ENCODE measurements around the gene SLC36A3. TPM values are rescaled to one million over a fixed set of nuclear protein-coding genes. Genes with fewer than 3 reads are reported as not detected.

Gene SLC36A3
- total and polyA plus RNA-seq, 2 of the 8 experiments (the other 6 are each of a cell fraction or from before 2014, with no cell fraction given) = not detected

DNA sequence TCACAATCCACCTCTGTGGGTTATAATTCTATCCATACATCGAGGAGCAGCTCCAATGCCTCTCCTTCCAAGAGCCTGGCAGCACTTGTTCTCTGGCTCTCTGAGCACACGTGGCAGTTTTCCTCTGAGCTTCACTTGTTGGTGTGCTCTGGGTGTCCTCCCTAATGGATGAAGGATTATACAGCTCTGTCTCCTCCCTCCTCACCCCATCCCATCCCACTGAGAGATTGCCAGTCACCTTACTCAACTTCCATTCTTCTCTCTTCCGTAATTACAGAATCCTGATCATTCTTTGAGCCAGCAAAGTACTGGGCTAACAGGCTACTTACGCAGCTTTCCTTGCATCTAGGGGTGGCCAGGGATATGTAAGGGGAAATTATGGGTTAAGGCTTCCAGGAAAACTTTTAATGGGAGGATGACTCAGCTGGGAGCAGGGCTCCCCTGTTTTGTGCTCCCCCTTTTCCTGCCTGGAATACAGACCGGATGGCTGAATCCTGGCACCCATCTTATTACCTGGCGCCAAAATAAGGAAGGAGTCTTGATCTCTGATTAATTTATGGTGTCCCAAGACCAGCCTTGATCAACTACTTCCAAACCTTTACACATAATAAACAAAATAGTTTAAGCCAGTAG lies 73.4 kb downstream of the SLC36A3 start:
- CTCF ChIA-PET (ENCODE audit: partially characterized antibody) = interaction anchor here (1.0 to 4.8 kb wide), 6 partner anchors 10 to 511 kb away, joined by 3 to 75 read pairs (median 4); no protein-coding TSS in a partner anchor
- TF ChIP-seq SP4 (IDR thresholded peaks at IDR 0.05; ENCODE audit: low read length) (no peak), RXRA (IDR thresholded peaks at IDR 0.05; ENCODE audit: insufficient read depth, low read depth, low read length) (no peak), RBBP5 (IDR thresholded peaks at IDR 0.05; ENCODE audit: borderline replicate concordance, low read depth, low read length) (no peak), SIN3A (conservative IDR thresholded peaks at IDR 0.05 in 1 of 2, IDR thresholded peaks at IDR 0.05 in 1 of 2; ENCODE audit: low read depth in 1 of 2, low read length in 2 of 2) (no peak), KDM4A (IDR thresholded peaks at IDR 0.05; ENCODE audit: low read depth, low read length, severe bottlenecking) (no peak), SIX5 (IDR thresholded peaks at IDR 0.05; ENCODE audit: low read depth, low read length) (no peak), BRCA1 (IDR thresholded peaks at IDR 0.05; ENCODE audit: low read depth, low read length) (no peak), FOSL1 (IDR thresholded peaks at IDR 0.05; ENCODE audit: insufficient read depth, low read depth, low read length) (no peak), SAP30 (IDR thresholded peaks at IDR 0.05; ENCODE audit: insufficient read depth, insufficient replicate concordance, low read length) (no peak), KDM1A (IDR thresholded peaks at IDR 0.05; ENCODE audit: borderline replicate concordance, low read length) (no peak), CBX8 (IDR thresholded peaks at IDR 0.05; ENCODE audit: borderline replicate concordance, low read depth, low read length) (no peak), YY1 (IDR thresholded peaks at IDR 0.05; ENCODE audit: low read depth, low read length) (no peak), CHD1 (IDR thresholded peaks at IDR 0.05; ENCODE audit: low read depth, low read length) (no peak)

More for the DNA sequence above, 73.4 kb downstream of the SLC36A3 start:
- Histone ChIP-seq H3K23ac (ENCODE audit: insufficient read length) (no peak overlapping the region), H3K9me3 (ENCODE audit: insufficient read depth in 2 of 2, low read depth in 1 of 2, low read length in 1 of 2) (no peaks in the 10 kb centered on the region), H2BK5ac (ENCODE audit: low read depth, low read length) (no peak overlapping the region), H3K4me2 (ENCODE audit: insufficient read depth in 1 of 2, low read depth in 2 of 2, low read length in 2 of 2) (no peak overlapping the region), H4K8ac (ENCODE audit: extremely low read depth, insufficient read depth, low read length) (no peak overlapping the region), H4K20me1 (replicated peaks in 1 of 2; ENCODE audit: control insufficient read depth in 1 of 2, insufficient read depth in 2 of 2, low read length in 2 of 2) (no peaks in the 10 kb centered on the region), H2BK15ac (ENCODE audit: low read length) (no peak overlapping the region; the same call in 1 of the 2 replicates), H2AK5ac (ENCODE audit: low read depth, low read length) (no peak overlapping the region), H3K23me2 (ENCODE audit: low read depth, low read length) (no peaks in the 10 kb centered on the region), H4K5ac (ENCODE audit: insufficient read length, low read depth, low read length) (no peak overlapping the region), H3K36me3 (ENCODE audit: control insufficient read depth in 2 of 4, insufficient read depth in 4 of 4, low read length in 3 of 4) (no peaks in the 10 kb centered on the region), H3K79me2 (ENCODE audit: control insufficient read depth in 1 of 2, insufficient read depth in 2 of 2, low read length in 2 of 2) (no peaks in the 10 kb centered on the region), H3K18ac (ENCODE audit: extremely low read depth, low read length) (no peak overlapping the region), H4K91ac (replicated peaks; ENCODE audit: insufficient read length, low read length) (no peak overlapping the region), H3K4ac (replicated peaks; ENCODE audit: insufficient read length, low read depth, low read length) (no peak overlapping the region), H3K4me1 (replicated peaks in 1 of 4; ENCODE audit: control insufficient read depth in 3 of 4, insufficient read depth in 4 of 4, low read length in 3 of 4) (peaks cover 0 to 3% (median 0%) of the 10 kb centered on the region in 4 experiments; a peak in 2 of 7 replicates), H2BK120ac (replicated peaks; ENCODE audit: low read depth, low read length) (no peak overlapping the region), H3K27me3 (replicated peaks in 1 of 4; ENCODE audit: control insufficient read depth in 3 of 4, extremely low read depth in 1 of 4, insufficient read depth in 3 of 4, low read length in 3 of 4) (no peaks in the 10 kb centered on the region), H2BK12ac (ENCODE audit: low read depth, low read length) (no peak overlapping the region), H3K79me1 (ENCODE audit: low read depth, low read length) (no peaks in the 10 kb centered on the region), H2AFZ (ENCODE audit: low read length) (no peak overlapping the region), H3K56ac (replicated peaks; ENCODE audit: insufficient read length, low read depth, low read length) (no peak overlapping the region), H3K9ac (replicated peaks in 1 of 4; ENCODE audit: extremely low read depth in 1 of 4, low read depth in 3 of 4, low read length in 3 of 4) (no peak overlapping the region), H3K14ac (ENCODE audit: insufficient read length) (no peak overlapping the region), H3K27ac (ENCODE audit: low read depth, low read length) (no peak overlapping the region), H2BK20ac (ENCODE audit: low read length) (no peak overlapping the region), H3K4me3 (ENCODE audit: extremely low read depth in 1 of 4, insufficient read depth in 2 of 4, low read depth in 3 of 4, low read length in 4 of 4) (no peak overlapping the region)
- POLR2A ChIA-PET (ENCODE audit: partially characterized antibody) = interaction anchor here (1.9 kb wide), 1 partner anchor 9 kb away, joined by 7 read pairs; no protein-coding TSS in a partner anchor
- no peak for DNase-seq (ENCODE audit: low read depth in 1 of 2, low spot score in 2 of 2)
- no peak for FAIRE-seq
- WGBS, 2 experiments (ENCODE audit: extremely low coverage in 1 of 2, insufficient coverage in 1 of 2, insufficient read length in 1 of 2, insufficient replicate concordance in 2 of 2, low coverage in 1 of 2, low lambda C conversion rate in 2 of 2, missing lambda C conversion rate in 1 of 2) = 84% methylated on average over 6 of the region's 6 CpGs; no CpG with 5 or more reads in 1 of the 2 experiments

All from H1 (cell line).